Embryonic facial prominence (tissue), 1 donor: ENCODE data around the gene RPTOR.
"Not testable (repeated sequence)": the region's sequence is repeated elsewhere in the genome, so short reads cannot be mapped to it uniquely, and the experiment has no call there.

Source experiments
- DNase-seq: peaks from one replicate; pipeline ENCODE4 v3.0.0-alpha.2; 2016; ENCODE audit errors: extremely low spot score

The RPTOR gene

GRCh38 chr17:80743181-80743771 lies 198.6 kb downstream of the RPTOR start:
- no peak for DNase-seq

GRCh38 chr17:80743973-80744372 lies 199.3 kb downstream of the RPTOR start:
- not testable (repeated sequence) for DNase-seq

GRCh38 chr17:80744725-80745124 lies 200.1 kb downstream of the RPTOR start:
- DNase-seq = not testable (repeated sequence)

DNA sequence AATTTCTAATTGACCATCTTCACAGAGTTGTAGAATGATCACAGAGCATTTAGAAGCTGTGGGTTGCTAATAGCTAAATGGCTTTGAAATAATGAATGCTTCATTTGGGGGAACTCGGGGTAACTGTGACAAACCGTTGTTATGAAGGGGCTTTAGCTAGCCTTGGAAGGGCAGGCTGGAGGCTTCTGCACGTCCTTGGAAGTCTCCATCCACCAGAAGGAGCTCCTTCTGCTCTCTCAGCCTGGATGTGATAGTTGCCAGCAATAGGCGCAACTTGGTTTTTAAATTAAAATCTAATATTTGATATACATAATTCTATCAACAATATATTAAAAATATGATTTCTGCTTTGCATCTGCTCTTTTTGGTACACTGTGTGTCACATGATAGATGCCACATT lies 200.5 kb downstream of the RPTOR start:
- no peak for DNase-seq

DNA sequence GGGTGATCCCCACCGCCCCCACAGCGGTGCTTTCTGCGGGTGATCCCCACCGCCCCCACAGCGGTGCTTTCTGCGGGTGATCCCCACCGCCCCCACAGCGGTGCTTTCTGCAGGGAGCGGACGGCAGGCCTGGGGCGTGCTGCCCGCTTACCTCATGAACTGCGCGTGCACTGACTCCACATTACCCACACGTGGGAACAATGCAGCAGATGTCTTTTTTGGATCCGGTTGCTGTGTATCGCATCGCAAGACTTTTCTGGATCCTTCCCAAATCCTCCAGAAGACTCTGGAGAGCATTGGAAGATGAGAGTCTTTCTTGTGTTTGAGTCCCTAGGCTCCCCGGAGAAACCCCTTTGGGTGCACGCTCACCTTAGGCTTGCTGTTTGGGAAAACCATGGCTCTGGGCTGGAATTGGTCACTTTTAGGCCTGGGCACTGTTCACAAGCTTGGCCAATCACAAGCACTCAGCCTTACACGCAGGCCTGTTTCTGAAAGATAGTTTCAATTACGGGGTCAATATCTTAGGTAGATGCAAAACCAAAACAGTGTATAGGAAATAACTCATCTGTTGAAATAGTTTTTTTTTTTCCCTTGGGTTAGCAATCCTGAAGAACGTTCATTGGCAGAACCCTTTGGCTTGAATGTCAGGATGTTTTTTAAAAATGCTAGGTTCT lies 201.8 kb downstream of the RPTOR start:
- no peak for DNase-seq

DNA sequence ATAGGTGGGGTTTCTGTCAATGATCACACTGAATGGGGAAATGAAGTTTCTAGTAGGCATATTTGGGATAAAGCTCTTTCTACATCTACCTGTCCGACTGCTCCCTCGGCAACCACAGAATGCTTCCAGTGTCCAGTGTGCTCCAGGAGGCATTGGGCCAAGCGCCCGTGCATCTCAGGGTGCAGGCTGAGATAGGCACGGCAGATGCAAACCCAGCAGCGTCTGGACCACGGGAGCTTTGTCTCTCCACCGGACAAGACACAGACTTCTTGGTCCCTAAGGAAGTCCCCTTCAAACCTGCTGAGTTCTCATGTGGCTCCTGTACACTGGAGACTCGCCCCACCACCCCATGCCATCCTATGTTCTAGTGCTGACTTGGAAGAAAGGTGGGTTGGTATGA lies 202.8 kb downstream of the RPTOR start:
- DNase-seq = no peak

DNA sequence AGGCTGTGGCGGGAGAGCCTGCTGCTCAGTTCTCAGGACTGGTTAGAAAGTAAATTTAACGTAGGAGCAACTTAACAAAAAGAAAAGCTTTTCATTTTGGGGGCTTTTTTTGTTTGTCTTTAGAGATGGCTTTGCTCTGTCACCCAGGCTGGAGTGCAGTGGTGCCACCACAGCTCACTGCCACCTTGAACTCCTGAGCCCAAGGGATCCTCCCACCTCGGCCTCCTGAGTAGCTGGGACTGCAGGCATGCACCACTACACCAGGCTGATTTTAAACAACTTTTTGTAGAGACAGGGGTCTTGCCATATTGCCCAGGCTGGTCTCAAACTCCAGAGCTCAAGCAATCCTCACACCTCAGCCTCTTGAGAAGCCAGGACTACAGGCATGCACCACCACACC lies 205.0 kb downstream of the RPTOR start:
- no peak for DNase-seq

DNA sequence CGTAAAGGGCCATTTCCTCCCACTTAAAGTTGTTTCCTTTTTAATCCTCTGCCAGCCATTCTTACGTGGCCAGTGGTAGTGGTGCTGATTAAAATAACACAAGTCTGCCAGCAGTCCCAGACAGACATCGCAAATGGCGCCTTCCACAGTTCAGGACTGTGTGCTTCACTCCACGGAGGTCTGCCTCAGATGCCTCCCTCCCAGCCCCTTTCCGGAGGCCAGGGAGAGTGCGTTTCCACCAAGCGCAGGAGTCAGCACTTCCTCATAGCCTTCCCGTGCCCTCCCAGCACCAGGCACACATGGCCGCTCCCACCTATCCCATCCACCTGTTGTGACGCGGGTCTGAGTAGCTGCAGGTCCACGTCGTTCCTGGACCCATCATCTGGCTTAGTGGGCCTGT lies 205.6 kb downstream of the RPTOR start:
- DNase-seq = no peak

- DNase-seq = no peak
Observed at GRCh38 chr17:80751070-80751945, 206.7 kb downstream of the RPTOR start.

DNA sequence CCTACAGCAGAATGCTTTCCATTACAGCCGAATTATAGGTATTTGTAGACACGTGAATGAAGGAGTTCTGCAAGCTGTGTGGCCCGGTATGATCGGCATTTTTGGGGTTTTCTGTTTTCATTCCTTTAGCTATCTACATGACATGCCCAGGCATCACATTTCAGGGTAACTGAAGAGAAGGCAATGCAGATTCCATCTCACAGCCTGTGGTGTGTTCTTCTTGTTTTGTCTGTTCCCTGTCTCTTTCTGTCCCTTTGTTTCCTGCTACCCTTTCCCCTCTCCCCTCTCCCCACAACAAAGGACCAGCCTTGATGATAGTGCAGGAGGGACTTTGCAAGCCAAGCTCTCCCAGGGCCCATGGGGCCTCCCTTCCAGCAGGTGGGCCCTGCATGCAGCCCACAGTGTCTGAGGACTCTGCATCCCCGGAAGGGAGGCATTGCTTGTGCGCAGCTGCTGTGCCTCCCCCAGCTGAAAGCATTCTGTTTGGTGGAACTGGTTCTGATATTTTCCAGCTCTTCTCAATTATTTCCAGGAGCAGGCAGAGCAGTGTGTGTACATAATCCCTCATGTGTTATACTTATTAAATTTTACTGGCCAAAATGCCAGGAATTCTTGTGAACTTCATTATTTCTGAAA lies 207.4 kb downstream of the RPTOR start:
- DNase-seq = no peak

DNA sequence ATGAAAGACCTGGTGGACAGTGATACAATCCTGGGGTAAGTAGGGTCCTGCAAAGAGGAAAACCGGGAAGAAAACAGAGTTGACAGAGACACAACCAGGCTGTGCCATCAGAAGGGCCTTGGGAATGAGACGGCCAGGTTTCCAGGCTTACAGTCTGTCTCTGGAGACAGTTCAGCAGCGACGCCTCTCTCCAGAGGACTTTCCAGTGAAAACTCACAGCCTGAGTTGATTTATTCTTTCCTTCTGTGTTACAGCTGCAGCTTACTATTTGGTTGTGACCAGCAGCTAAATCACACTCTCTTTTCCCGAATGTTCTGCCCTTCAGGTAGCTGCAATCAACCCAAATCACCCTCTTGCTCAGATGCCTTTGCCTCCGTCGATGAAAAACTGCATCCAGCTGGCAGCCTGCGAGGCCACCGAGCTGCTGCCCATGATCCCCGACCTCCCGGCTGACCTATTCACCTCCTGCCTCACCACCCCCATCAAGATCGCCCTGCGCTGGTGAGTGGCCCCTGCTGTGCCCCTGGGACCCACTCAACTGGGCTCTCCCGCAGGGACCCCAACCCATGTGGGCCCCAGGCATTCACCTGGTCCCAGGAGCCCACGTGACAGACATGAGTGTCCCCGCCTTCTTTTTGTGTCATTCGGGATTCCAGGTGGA lies 209.2 kb downstream of the RPTOR start:
- no peak for DNase-seq

- DNase-seq = no peak
Observed at GRCh38 chr17:80754846-80755245, 210.2 kb downstream of the RPTOR start.

GRCh38 chr17:80755650-80756405 lies 211.2 kb downstream of the RPTOR start:
- no peak for DNase-seq

DNA sequence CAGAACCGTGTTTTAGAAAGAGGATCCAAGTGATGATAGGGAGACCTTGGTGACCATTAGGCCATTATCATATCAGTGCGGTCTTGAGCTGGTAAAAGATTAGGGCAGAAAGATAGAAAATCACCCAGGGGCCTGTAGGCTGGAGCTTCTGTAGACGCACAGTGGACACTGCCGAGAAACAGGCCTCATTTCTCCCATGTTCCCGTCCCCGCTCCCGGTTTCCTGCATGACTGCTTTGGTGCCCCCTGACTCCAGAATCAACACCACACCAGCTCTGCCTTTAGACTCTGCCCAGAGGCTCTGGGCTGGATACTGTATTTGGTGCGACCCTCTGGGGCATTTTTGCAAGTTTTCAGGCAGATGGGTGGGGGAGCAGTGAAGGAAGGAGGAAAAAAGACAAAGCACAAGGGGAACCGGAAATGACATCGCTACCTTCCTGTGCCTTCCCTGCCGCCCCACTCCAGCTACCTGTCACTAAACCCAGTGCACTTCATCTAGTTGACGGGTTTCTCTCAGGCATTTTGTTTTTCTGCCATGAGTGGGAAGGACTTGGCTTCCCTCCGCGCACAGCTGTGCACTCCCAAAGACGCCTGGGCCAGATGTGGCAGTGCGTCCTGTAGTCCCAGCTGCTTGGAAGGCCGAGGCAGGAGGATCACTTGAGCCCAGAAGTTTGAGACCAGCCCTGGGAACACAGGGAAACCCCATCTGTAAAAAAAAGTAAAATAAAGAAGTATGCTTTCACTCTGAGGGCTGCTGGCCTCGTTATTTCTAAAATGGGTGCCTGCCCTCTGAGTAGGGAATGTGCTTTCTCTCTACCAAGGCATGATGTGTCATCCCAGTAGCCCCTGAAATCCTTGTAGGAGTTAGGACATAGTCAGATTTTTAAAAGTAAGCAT lies 214.1 kb downstream of the RPTOR start:
- DNase-seq = no peak

- no peak for DNase-seq
Observed at GRCh38 chr17:80759377-80759673, 214.7 kb downstream of the RPTOR start.

DNA sequence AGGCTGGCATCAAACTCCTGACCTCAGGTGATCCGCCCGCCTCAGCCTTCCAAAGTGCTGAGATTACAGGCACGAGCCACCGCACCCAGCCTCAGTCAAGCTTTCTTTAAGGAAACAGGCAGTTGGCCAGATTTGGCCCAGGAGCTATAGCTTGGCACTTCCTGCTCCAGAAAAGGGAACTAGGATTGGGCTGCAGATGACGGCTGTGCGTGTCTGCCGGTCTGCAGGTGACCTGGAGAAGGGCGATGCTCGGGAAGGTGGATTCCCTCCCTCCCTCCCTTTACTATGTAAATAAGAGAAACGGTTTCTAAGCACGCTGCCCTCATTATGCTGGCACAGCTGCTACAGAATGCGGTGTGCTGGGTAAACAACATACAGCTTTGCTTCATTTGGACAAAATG lies 215.9 kb downstream of the RPTOR start:
- no peak for DNase-seq

GRCh38 chr17:80761110-80761871 lies 216.7 kb downstream of the RPTOR start:
- no peak for DNase-seq

DNA sequence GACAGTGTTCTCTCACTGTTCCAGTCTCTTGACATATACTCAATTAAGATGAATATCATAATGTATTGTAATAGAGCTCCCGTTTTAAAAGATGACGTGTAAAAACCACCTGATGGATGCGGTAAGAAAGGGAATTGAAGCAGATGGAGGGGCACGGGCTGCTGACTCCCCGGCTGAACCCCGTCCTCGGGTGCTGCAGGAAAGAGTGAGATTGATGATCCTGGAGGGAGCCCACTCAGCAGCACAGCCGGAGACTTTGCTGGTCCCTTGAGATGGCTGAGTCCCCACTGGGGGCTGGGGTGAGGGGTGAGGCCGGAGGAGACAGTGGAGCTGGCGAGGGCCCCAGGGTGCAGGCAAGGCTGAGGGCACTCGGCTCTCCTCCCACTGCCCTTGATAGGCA lies 217.4 kb downstream of the RPTOR start:
- no peak for DNase-seq

DNA sequence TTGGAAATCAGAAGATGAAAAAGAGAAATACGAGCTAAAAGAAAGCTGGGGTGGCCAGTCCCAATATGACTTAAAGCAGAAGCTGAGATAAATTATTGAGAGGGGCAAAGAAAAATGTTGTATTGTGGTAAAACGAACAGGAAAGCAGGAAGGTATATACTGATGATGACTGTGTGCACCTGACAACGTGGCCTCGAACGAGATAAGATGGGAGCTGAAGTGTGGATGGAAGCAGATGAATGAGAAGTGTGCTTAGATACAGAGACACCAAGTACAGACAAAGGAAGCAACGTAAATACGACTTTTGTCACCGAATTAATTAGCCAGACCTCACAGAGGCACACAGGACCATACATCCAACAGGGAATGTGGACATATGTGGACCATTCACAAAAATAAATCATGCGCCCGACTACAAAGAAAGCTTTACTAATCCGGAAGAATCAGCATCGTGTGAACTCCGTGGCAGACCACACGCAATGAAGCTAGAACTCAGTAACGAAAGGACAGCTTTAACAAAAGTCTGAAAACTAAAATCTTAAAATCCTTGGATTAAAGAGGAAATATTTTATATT lies 218.7 kb downstream of the RPTOR start:
- no peak for DNase-seq
